HepG2 (cell line): Measurements from ENCODE around the gene RNF168. TPM values are rescaled to one million over a fixed set of nuclear protein-coding genes. Genes with fewer than 3 reads are reported as not detected.

Experiments used
- MAFF ChIP-seq: IDR thresholded peaks from 2 replicates; pipeline ENCODE4 v1.6.1; 2011; ENCODE audit warnings: low read depth, low read length, improper control_type of control experiment
- MLXIP ChIP-seq: sonication (generic); formaldehyde crosslinking; IDR thresholded peaks from 2 replicates; pipeline ENCODE4 v1.9.0; 2021; ENCODE audit warnings: missing genetic modification reagents, borderline replicate concordance
- MTA3 ChIP-seq: sonication (generic); formaldehyde crosslinking; IDR thresholded peaks from 2 replicates; pipeline ENCODE4 v1.4.0; 2020; ENCODE audit warnings: missing genetic modification reagents
- THAP7 ChIP-seq: sonication (generic); formaldehyde crosslinking; IDR thresholded peaks from 2 replicates; pipeline ENCODE4 v1.8.1; 2023; ENCODE audit warnings: mild to moderate bottlenecking, missing genetic modification reagents
- ZBTB4 ChIP-seq: sonication (generic); formaldehyde crosslinking; IDR thresholded peaks from 2 replicates; pipeline ENCODE4 v1.4.0; 2020; ENCODE audit warnings: missing genetic modification reagents, mild to moderate bottlenecking, borderline replicate concordance
- ZBTB40 ChIP-seq, 2 experiments: fragments of 450-650 bp in 1 of 2; sonication (generic) in 1 of 2; formaldehyde crosslinking in 1 of 2; IDR thresholded peaks; 2 replicates each; pipeline versions ENCODE4 v1.6.1 to v1.8.0; 2016 to 2022; ENCODE audit warnings: antibody characterized with exemption in 1 of 2, mild to moderate bottlenecking in 1 of 2, missing genetic modification reagents in 1 of 2
- ZBTB46 ChIP-seq: sonication (generic); formaldehyde crosslinking; IDR thresholded peaks from 2 replicates; pipeline ENCODE4 v1.4.0; 2020; ENCODE audit warnings: mild to moderate bottlenecking, missing genetic modification reagents, borderline replicate concordance
- ZNF24 ChIP-seq: fragments of 450-650 bp; IDR thresholded peaks from 2 replicates; pipeline ENCODE4 v1.6.1; 2017; ENCODE audit warnings: antibody characterized with exemption, mild to moderate bottlenecking
- polyA plus RNA-seq, 8 experiments: library from polyadenylated mRNA; depleted of rRNA in 3 of 8; stranded (reverse) in 7 of 8; unstranded in 1 of 8; fragments of >200 nt; fragmentation: Illumina TruSeq in 4 of 8; extraction: Trizol in 4 of 8; gene quantifications; 2 replicates each; pipeline versions ENCODE4 v1.2.1 to v1.2.3, GENCODE V29; 2011 to 2016; ENCODE audit warnings: low read depth in 4 of 8, missing spikeins in 1 of 8, mixed read lengths in 1 of 8; ENCODE audit not compliant: insufficient read depth in 1 of 8
- total RNA-seq, 5 experiments: library from RNA; depleted of rRNA; stranded (reverse); fragments of >200 nt; fragmentation: Illumina TruSeq; extraction: Trizol; gene quantifications; 2 replicates each; pipeline ENCODE4 v1.2.3, GENCODE V29; 2016; ENCODE audit warnings: low read depth in 1 of 5

RNF168 gene
- total and polyA plus RNA-seq, 2 of the 13 experiments (the other 11 are each of a cell fraction or from before 2014, with no cell fraction given), result 3.7 to 22.9 TPM

GRCh38 chr3:196503196-196504076 lies at the start of gene RNF168 (continued):
- TF ChIP-seq MLXIP (CRISPR knock-in tag), result no peak
- TF ChIP-seq THAP7 (CRISPR knock-in tag), result no peak
- TF ChIP-seq ZBTB46, result no peak
- no peak for TF ChIP-seq MAFF
- no peak for TF ChIP-seq ZBTB40 (IDR thresholded peaks at IDR 0.05)
- no peak for TF ChIP-seq ZBTB40 (CRISPR knock-in tag; IDR thresholded peaks at IDR 0.05)
- TF ChIP-seq ZNF24, result no peak
- no peak for TF ChIP-seq MTA3
- no peak; the same call in 1 of the 2 replicates for TF ChIP-seq ZBTB4 (CRISPR knock-in tag)
